NCI-H1105 (cell line): ENCODE results near the gene FRMD4A.
"Not testable (repeated sequence)": the region's sequence is repeated elsewhere in the genome, so short reads cannot be mapped to it uniquely, and the experiment has no call there.

ENCODE experiments used
- DNase-seq: peaks from one replicate; lab custom pipeline; 2025; lab: John Stamatoyannopoulos, UW

Gene FRMD4A

GRCh38 chr10:13978533-13979115, 352.1 kb downstream of the FRMD4A start:
- DNase-seq, result no peak

GRCh38 chr10:13977861-13978532, 352.7 kb downstream of the FRMD4A start:
- DNase-seq, result no peak

GRCh38 chr10:13973742-13974141, 357.0 kb downstream of the FRMD4A start:
- DNase-seq, result peak; percentile 23

- DNase-seq, result no peak
Observed at GRCh38 chr10:13972609-13973008, 358.1 kb downstream of the FRMD4A start.

- DNase-seq, result no peak
Observed at GRCh38 chr10:13971601-13972475, 358.9 kb downstream of the FRMD4A start.

- DNase-seq, result no peak
Observed at GRCh38 chr10:13970957-13971353, 359.8 kb downstream of the FRMD4A start.

DNA sequence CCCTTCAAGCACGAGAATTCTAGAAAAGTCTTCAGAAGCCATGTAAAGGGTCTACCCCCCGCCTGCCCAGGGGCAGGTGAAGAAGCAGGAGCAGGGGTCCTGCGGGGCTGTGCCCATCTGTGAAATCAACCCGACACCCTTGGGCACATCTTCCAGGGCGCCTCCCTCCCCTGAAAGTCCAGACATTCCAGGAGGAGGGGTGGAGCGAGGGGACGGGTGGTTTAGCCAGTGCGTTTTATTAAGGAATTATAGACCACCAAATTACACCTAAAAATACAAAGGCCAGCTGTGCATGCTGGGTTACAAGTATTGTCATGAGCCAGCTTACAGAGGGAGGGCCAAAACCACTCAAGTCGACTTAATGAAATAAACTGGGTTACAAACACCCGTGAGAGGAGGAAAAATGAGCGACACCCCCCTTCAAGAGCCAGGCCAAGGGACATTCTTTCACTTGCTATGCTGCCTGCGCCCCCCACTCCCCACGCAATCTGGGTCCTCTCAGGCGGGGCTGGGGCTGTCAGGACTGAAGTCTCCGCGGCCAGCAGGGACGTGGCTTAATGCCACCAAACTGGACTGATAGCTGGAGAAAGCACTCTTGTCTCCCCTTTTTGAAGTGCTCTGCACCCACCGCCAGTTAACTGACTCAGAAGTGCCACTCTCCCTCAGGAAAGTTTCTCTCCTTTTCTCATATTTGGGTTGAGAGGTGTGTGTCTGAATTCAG, 360.3 kb downstream of the FRMD4A start:
- DNase-seq, result no peak

DNA sequence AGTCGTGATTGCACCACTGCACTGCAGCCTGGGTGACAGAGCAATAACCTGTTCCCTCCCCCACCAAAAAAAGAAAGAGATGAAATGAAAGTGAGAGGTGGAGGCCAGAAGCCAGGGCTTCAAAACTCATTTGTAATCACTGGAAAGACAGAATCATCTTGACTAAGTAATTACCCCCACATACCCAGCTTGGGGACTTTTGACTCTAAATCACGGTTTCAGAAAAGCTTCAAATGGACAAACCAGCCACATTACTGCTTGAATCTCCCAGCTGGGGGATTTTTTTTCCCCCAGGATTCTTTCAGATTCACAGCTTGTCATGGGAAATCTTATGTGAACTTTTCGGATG, 361.0 kb downstream of the FRMD4A start:
- DNase-seq, result no peak

DNA sequence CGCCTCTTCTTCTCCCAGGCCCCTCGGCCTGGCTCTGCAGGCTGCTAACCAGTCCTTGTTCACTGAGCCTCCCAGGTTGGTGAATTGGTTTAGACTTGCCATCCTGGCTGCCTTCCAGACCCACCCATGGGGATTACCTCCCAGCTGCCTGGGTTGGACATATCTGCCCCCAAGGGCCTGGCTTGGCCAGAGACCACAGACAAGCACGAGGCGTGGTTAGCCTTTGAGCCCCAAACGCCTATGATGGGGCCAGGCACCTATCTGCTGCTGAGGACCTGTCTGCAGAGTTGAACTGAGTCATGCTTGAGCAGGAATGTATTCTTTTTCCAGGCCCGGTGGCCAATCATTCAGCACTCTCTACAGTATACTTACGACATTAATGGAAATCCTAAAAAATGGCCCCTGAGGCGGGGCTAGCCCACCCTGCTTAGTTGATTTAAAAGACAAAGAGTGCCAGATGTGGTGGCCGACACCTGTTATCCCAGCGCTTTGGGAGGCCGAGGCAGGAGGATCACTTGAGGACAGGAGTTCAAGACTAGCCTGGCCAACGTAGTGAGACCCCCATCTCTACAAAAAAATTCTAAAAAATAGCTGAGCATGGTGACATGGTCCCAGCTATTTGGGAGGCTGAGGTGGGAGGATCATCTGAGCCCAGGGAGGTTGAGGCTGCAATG, 361.5 kb downstream of the FRMD4A start:
- no peak for DNase-seq

DNA sequence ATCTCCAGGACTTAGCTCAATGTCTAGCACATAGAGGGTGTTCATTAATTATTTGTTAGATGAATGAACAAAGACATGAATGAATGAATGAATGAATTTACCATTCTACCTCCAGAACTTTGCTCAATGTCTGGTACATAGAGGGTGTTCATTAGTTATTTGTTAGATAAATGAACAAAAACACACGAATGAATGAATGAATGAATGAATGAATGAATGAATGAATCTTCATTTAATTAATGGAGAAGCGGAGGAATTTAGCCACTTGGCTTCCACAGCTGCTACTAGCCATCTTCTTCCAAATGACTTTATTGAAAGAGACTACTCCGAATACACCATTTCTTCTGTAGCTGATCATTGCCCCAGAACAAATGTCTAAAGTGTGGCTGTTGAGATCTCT, 368.9 kb downstream of the FRMD4A start:
- DNase-seq, result no peak

DNA sequence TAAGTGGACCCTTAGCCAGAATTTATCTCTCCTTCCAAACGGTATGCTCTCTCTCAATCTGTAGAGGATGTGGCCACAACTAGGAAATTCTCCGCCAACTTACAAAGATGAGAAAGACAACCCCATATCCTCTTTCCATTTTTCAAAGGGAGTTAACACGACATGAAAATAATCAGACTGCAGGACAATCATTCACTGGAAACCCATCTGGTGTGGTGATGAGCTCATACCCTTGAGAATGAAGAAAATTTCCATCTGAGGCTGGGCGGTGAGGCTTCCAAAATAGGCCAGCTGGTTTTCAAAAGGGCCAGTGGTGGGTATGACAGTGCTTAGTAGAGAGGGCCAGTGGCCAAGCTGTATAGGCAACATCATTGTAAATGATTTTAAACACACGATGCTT, 369.6 kb downstream of the FRMD4A start:
- no peak for DNase-seq

DNA sequence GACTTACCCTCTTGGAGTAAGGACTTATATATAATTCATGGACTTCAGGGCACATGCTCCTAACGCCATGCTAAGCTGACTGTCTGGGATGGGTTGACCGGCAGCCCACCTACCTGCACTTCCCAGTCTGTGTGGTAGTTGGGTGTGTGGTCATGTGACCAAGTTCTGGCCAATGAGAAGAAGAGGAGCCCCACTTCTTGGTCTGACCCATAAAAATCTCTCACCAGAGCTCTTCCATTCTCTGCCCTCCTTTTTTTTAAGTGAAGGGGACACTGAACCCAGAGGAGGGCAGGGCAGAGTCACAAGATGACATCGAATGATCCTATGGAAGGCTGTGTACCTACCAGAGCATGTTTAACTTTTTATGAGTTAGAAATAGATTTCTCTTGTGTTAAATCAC, 370.1 kb downstream of the FRMD4A start:
- DNase-seq, result no peak

GRCh38 chr10:13959443-13960359, 371.0 kb downstream of the FRMD4A start:
- no peak for DNase-seq

DNA sequence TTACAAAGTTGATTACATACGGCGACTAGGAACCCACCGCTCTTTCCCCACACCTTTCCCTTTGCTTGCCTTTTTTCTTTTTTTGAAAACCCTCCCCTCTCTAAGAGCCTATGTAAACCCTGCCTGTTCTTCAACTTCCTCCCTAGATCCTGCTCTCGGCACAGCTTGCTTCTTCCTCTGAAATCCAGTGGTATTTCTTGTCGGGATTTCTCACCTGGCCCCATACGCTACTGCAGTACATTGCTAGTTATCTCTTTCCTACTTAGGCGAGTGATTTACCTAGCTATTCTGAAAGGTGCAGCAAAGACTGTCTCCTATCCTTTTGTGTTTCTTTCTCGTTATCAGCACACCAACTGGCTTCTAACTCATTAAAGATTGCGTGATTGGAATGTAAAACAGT, 372.9 kb downstream of the FRMD4A start:
- no peak for DNase-seq

GRCh38 chr10:13956826-13957225, 373.9 kb downstream of the FRMD4A start:
- DNase-seq, result no peak

GRCh38 chr10:13955409-13956068, 375.2 kb downstream of the FRMD4A start:
- no peak for DNase-seq

DNA sequence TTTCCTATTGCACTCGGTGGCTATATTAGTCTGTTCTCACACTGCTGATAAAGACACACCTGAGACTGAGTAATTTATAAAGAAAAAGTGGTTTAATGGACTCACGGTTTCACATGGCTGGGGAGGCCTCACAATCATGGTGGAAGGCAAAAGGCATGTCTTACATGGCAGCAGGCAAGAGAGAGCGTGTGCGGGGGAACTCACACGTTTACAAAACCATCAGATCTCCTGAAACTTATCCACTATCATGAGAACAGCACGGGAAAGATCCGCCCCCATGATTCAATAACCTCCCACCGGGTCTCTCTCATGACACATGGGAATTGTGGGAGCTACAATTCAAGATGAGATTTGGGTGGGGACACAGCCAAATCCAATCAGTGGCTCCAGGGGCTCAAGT, 376.5 kb downstream of the FRMD4A start:
- DNase-seq, result not testable (repeated sequence)

DNA sequence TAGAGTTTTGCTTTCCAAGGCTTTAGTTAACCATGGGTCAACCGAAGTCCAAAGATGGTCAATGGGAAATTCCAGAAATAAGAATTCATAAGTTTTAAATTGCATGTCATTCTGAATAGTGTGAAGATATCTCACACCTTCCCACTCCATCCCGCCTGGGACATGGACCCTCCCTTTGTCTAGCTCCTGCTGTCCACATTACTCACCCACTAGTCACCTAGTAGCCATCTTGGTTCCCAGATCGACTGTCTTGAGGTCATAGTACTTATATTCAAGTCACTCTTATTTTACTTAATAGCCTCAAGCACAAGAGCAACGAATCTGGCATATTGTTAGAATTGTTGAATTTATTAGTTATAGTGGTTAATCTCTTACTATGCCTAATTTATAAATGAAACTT, 377.4 kb downstream of the FRMD4A start:
- DNase-seq, result no peak

DNA sequence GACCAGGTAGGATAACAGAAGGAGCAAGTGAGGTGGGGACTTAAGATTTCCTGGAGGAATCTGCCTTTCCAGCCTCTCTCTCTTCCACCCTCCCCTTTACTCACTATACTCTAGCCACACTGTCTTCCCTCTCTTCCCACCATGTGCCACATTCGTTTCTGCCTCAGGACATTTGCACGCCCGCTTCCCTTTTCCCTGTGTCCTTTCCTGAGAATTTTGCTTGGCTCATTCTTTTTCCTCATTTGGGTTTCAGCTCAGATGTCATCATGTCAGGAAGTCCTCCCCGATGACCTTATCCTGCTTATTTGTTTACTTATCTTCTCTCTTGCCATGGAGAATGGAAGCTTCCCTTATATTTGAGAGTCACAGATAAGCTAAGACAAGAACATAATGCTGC, 380.2 kb downstream of the FRMD4A start:
- no peak for DNase-seq

DNA sequence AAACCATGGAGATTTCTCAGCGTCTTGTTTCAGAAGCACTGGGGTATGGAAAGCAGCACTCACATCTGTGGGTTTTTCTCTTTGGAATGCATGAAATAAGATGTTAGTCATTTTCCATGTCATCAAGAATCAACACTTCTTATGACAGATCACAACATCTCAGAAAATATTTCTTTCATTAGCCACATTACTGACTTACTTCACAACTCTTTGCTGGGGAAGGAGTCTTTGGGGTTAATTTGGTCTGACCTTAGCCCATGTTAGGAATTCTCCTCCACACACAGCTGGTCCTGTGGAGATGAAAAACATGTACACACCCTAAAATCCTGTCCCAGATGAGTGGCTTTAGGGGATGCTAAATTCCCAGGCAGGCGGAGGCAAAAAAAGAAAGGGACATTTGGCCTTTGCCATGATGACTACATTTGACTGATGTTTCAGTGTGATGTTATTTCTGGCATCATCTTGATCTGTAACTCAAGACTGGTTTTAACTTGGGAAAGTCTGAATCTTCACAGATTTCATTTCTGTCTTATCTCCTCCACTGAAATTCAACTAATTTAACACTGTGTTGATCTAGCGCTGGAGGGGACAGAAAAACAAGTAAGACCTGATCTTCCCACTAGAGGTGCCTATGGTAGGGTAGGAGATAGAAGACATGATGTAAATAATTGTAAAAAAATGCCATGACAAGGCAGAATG, 380.7 kb downstream of the FRMD4A start:
- no peak for DNase-seq
